GM19351 (cell line): ENCODE measurements around the gene CNP.

Source experiments
- ATAC-seq: cut with Tn5 transposase; IDR thresholded peaks from one replicate; pipeline ENCODE4 v1.9.1; 2021; ENCODE audit warnings: mild to moderate bottlenecking, moderate library complexity; ENCODE audit not compliant: unreplicated experiment

The CNP gene

DNA sequence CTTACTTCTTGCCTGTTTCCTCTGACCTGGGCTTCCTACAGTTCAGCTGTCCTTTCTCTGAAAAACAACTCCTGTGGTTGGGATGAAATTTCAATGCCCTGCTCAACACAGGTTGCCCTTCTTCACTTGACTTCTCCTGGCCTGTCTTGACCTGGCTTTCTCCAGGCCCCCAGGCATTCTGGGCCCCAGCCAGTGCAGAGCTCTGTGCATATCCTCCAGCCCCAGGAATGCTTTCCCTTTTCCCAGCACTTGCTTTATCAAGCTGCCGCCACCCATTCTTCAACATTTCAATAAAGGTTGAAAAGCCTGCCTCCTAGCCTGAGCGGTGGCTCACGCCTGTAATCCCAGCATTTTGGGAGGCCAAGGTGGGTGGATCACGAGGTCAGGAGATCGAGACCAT lies 25.4 kb upstream of the CNP start:
- no peak for ATAC-seq

DNA sequence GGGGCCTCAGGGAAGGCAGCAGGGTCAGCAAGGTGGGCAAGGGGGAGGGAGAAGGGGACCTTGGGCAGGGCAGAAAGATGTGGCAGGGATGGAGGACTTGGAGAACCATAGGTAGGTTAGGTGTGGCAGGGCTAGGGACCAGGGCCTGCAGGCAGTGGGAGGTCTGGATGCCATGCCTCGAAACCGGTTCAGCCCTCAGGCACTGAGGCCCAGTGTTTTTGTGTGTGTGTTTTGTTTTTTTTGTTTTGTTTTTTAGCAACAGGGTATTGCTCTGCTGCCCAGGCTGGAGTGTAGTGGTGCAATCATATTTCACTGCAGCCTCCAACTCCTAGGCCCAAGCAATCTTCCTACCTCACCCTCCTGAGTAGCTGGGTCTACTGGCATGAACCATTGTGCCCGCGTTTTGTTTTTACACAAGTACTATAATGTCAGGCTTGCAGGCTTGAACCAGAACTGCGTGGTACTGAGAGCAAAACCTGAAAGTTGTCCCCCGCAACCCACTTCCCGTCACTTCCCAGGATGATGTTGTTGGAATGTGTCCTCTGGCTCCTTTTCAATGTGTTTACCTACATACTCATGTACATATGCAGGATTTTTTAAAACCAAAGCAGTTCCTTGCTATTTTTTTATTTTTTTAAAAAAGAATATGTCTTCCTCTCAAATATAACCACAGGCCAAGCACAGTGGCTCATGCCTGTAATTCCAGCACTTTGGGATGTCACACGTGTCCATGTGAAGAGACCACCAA lies 23.8 kb upstream of the CNP start:
- ATAC-seq: no peak

DNA sequence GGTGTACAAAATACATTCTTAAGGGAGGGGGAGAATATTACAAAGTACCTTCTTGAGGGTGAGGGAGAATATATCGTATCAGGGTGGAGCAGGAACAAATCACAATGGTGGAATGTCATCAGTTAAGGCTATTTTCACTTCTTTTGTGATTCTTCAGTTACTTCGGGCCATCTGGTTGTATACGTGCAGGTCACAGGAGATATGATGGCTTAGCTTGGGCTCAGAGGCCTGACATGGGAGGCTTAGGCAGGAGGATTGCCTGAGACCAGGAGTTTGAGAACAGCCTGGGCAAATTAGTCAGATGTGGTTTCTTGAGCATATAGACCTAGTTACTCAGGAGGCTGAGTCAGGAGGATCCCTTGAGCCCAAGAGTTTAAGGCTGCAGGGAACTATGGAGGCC lies 23.1 kb upstream of the CNP start:
- no peak for ATAC-seq

DNA sequence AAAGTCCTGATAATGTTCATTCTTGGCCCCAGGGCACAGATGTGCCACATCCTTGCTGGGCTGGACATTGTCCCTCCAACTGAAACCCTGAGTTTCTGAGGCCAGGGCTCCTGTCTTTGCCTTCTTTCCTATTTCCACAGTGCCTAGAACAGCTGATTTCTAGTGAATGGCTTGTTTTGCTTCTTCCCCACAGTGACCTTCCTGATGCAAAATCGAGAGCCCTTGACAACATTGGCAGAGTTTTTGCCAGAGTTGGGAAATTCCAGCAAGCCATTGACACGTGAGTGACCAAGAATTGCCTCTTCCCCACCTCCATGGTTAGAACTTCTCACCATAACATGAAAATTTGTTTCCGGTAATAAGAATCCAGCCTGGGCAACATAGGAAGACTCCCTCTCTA lies 21.7 kb upstream of the CNP start:
- ATAC-seq: no peak

DNA sequence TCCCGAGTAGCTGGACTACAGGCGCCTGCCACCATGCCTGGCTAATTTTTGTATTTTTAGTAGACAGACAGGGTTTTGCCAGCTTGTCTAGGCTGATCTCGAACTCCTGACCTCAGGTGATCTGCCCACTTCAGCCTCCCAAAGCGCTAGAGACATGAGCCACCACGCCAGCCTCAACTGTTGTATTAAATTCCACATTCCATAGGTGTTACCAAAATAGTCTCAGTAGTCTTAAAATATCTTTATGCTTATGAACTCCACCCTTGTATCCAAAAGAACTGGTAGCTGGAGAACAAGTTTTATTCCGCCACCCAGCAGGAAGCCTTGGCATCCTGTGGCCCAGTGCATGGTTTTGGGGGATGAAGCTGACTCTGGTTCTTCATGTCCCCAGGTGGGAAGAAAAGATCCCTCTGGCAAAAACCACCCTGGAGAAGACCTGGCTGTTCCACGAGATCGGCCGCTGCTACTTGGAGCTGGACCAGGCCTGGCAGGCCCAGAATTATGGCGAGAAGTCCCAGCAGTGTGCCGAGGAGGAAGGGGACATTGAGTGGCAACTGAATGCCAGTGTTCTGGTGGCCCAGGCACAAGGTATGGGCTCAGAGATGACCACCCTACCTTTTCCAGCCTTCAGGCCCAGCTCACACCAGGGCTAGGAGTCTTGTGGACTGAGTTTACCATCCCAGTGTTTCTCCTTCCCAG lies 17.7 kb upstream of the CNP start:
- ATAC-seq: no peak

DNA sequence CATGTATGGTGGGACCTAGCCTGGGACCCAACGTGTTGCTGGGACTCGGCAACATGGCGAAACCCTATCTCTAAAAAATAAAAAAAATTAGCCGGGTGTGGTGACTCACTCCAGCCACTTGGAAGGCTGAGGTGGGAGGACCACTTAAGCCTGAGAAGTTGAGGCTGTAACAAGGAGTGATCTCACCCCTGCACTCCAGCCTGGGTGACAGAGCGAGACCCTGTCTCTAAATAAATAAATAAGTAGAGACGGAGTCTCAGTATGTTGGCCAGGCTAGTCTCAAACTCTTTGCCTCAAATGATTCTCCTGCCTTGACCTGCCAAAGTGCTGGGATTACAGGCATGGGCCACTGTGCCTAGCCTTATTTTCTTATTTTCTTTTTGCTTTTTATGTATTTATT lies 10.1 kb upstream of the CNP start:
- no peak for ATAC-seq

DNA sequence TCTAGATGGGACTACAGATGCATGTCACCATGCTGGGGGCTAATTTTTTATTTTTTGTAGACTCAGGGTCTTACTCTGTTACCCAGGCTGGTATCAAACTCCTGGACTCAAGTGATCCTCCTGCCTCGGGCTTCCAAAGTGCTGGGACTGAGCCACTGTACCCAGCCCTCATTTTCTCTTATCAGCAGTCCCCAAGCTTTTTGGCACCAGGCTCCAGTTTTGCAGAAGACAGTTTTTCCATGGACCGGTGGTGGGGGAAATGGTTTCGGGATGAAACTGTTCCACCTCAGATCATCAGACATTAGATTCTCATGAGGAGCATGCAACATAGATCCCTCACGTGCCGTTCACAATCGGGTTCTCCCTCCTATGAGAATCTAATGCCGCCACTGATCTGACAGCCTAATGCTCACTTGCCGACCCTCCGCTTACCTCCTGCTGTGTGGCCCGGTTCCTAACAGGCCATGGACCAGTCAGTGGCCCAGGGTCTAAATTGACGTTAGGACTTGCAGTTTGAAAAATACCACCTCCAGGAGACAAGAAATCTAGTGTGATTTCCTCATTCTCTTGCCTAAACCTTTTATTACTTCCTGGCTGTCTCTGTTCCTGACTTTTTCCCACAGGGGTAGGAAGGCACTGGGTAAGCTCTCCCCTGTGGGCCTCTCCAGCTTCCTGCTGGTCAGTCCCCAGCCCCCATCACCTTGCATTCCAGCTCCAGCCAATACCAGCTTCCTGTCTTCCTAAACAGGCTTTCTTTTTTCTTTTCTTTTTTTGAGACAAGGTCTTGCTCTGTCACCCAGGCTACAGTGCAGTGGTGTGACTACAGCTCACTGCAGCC lies 9.3 kb upstream of the CNP start:
- ATAC-seq: no peak

DNA sequence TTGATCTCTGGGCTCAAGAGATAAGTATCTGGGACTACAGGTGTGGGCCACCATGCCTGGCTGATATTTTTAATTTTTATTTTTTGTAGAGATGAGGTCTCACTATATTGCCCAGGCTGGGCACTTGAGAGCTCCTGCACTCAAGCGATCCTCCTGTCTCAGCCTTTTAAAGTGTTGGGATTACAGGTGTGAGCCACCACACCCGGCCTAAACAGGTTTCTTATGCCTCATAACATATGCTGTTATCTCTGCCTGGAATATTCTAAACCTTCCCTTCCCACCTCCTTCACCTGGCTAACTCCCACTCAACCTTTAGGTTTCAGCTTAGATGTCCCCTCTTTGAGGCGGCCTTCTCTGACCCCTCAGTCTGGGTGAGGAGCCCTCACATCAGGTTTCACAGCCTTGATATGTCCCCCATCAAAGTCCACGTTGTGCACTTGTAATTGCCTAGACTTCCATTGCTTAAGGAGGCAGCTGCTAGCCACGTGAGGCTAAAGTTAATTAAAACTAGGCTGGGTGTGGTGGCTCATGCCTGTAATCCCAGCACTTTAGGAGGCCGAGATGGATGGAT lies 8.6 kb upstream of the CNP start:
- no peak for ATAC-seq

DNA sequence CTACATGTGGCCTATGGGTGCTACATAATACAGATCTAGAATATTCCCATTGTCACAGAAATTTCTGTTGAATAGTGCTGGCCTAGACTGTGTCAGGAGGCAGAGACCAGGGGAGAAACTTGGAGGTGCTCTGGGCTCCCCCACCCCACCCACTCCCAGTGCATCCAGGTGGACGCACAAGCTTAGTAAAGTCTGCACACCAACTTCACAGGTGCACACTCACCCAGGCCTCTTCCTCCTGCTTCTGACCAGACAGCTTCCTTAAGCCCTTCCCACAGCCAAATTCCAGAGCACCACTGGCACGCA lies 7.6 kb upstream of the CNP start:
- ATAC-seq: no peak

DNA sequence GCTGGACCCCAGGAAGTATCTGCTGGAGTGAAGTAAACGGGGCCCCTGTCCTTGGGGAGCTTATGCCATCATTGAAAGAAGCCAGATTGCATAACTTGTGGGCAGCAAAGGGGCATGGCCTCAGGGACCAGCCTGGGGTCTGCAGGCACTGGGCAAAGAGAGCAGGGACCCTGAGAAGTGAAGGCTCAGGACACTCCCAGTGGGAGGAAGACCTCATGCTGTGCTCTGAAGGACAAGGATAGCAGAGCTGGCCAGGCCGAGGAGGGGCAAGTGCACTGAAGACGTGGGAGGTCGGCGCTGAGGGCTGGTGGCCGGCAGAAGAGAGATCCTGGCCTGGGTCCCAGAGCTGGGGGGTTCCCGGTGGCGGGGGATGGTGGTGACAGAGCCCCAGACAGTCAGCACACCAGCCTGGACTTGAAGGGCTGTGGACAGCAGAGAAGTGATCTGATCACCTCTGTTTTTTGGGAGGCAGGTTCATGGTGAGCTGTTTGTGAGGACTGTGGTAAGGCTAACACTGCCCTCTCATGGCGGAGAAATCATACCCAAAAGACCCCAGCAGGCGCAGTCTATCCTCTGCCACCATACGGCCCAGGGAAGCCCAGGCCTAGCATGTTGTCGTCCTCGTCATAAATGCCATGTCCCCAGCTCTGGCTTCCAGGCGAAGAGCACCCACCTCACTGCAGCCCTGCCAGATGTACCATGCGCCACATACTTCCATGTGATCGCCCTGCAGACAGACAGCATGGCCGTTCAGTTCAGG lies 7.1 kb upstream of the CNP start:
- no peak for ATAC-seq

DNA sequence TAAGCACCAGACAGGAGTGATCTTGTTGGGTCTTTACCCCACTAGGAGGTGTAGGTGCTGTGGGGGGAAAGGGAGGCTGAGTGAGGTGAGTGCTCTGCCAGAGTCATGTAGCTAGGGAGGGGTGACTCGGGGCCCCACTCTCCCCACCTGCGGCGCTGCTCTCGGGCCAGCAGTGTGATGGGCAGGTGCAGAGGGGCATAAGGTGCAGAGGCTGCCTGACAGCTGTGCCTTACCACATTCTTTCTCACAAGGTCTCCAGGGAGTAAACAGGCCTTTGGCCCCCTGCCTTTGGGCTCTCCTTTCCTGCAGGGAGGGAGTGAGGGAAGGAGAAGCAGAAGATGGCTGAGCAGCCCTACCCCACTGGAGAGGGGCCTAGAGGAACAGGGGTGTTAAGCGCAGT lies 4.5 kb upstream of the CNP start:
- ATAC-seq: no peak

DNA sequence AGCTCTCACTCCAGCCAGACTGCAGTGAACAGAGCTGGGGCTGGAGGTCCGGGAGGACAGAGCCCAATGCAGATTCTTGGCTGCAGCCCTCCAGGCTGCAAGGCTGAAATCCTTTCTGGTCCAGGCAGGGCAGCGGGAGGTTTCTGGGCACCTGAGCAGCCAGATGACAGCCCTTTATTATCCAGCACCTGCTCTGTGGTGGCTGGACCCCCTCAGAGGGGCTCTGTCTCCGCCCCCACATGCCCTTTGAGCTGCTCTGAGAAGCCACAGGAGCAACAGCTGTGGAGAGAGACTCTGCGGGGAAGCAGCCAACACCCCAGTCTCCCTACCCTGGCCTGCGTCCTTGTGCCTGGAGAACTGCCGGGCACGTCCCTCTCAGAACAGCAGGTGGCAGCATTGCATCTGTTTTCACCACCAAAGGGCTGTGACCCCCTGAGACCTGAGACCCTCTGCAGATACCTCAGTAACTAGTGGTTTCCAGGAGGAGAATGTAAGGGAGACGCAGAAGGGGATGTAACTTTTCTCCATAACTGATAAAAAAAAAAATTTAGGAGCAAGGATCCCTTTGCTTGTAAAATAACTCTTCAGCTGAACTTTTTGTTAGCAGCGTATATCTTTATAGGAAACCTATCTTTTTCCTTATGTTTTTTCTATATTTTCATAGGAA lies 3.7 kb upstream of the CNP start:
- ATAC-seq: no peak

DNA sequence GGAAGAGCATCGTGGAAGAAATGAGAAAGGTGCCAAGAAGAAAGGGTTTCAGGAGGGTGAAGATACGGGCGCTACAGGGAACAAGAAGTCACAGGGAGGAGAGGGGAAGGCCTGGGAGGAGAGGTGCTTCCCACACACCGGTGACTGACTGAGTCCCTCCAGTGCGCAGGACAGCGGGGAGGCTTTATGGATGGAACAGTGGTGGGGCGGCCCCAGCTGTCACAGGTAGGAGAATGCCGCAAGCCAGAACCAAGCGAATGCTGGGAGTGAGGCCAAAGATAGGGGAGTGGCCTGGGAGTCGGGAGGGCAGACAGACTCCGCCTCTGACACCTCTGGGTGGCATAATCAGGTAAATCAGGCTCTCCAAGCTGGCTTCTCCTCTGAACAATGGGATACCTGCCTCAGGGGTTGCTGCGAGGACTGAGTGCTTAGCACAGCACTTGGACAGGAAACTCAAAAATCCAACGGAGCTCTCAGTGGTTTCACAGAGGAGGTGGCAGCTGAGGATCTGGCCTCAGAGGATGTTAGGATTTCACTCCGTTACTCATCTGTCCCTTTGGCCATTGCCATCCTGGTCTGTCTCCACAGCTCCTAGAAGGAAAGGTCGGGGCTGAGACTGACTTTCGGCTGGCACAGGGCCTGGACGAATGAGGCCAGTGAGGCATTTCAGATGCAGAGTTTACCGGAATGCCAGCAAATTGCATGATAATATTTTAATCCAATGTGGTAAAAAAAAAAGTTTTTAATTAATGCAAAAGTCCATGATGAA lies 717 bp upstream of the CNP start:
- ATAC-seq: peak; percentile 47

DNA sequence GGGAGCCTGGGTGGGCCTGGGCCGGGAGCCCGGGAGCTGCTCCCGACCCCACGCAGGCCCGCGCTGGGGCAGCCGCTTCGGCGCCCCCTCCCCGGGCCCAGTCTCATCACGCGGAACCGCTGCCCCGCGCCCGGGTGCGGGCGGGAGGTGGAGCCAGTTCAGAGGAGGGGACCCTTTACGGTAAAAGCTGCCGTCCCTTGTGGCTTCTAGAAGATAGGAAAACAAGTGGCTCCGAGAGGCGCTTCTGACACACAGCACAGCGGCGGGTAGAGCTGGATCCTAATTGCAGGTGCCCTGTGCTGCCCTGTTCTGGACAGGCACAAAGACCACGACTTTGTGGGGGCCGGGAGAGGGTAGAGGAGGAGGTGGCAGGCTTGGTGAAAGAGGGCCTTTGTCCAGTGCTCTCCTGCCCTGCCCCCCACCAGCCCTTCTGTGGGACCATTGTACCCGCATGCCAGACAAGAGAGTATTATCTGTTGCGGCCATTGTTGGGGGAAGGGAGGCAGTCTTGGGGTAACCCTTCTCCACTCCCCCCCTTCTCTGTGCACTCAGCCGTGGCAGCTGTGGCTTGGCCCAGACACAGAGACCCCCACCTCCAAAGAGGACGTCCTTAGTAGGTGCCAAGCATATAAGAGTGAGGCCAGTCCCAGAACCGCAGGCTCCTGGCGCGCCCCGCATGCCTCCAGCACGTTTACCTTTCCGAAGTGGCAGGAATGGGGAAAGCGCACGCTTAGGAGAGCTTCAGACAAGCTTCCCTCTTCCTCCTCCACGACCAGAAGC lies 736 bp downstream of the CNP start:
- peak; percentile 6 for ATAC-seq

DNA sequence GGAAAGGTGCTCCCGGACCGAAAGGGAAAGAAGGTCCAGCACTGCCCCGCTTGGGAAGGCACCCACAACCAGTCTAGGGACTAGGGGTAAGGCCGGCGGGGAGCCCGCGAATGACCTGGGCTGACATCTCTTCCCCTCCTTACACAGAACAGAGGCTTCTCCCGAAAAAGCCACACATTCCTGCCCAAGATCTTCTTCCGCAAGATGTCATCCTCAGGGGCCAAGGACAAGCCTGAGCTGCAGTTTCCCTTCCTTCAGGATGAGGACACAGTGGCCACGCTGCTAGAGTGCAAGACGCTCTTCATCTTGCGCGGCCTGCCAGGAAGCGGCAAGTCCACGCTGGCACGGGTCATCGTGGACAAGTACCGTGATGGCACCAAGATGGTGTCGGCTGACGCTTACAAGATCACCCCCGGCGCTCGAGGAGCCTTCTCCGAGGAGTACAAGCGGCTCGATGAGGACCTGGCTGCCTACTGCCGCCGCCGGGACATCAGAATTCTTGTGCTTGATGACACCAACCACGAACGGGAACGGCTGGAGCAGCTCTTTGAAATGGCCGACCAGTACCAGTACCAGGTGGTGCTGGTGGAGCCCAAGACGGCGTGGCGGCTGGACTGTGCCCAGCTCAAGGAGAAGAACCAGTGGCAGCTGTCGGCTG lies 1.5 kb downstream of the CNP start:
- no peak for ATAC-seq

DNA sequence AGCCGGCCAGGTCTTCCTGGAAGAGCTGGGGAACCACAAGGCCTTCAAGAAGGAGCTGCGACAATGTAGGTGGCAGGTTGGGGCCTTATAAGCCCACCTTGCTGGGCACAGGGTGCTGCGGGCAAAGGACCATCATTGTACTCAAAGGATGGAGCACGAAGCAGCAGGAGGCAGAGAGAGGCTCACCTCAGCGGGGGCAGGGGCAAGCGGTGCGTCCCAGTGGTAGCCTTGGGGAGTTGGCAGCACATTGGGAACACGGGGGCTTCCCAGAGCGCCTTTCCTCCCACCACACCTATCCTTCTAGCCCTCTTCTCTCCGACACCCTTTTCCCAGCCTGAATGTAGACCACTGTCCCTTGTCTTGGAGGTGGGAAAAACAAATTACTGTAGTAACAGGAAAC lies 2.1 kb downstream of the CNP start:
- ATAC-seq: no peak

DNA sequence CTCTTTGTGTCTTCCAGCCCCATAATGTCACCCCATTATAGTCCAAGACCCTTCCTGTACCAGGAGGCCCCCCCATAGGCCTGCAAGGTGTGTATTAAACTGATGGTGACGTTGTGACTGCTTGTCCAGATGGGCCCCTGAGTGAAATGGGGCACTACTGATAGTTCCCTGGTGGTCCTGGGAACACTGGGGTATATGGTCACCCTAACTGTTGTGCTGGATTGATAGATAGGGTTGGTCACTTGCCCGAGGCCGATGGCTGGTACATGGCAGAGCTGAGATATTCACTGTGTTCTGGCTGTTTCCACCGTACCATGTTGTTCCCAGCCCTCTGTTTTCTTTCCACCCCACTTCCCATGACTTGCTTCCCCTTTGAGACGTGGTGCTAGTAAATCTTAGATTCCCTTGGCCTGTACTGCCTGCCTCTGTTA lies 4.3 kb downstream of the CNP start:
- no peak for ATAC-seq
